ENCODE results near the gene TRRAP. TPM values are rescaled to one million over a fixed set of nuclear protein-coding genes. Genes with fewer than 3 reads are reported as not detected.

The TRRAP gene
- polyA plus RNA-seq, 2 of the 4 experiments (the other 2 are of a cell fraction) = 12.2 to 22.1 TPM

- DNase-seq (ENCODE audit: low read depth in 1 of 2, low spot score in 1 of 2) (no peak), ATAC-seq (no peak), FAIRE-seq (no peak)
- TF ChIP-seq HOXB13 (CRISPR knock-in tag; IDR thresholded peaks at IDR 0.05; ENCODE audit: low read depth) = no peak
- TF ChIP-seq ZFP36 (IDR thresholded peaks at IDR 0.05; ENCODE audit: borderline replicate concordance, partially characterized antibody) = no peak
- TF ChIP-seq HMGXB4 (CRISPR knock-in tag; IDR thresholded peaks at IDR 0.05; ENCODE audit: borderline replicate concordance) = no peak
- no peak for TF ChIP-seq JUNB (IDR thresholded peaks at IDR 0.05)
- TF ChIP-seq SMC3 (IDR thresholded peaks at IDR 0.05) = no peak
- no peak for TF ChIP-seq POLR2AphosphoS2 (conservative IDR thresholded peaks at IDR 0.05; ENCODE audit: low read length)
- no peak for TF ChIP-seq PHF8 (IDR thresholded peaks at IDR 0.05; ENCODE audit: borderline replicate concordance, low read depth)
- TF ChIP-seq POLR2A (IDR thresholded peaks at IDR 0.05; ENCODE audit: low read length) = no peak
- TF ChIP-seq TP53 (CRISPR knock-in tag; IDR thresholded peaks at IDR 0.05) = no peak
- no peak for TF ChIP-seq CHD2 (IDR thresholded peaks at IDR 0.05; ENCODE audit: low read length, partially characterized antibody)
- TF ChIP-seq TFCP2L1 (CRISPR knock-in tag; IDR thresholded peaks at IDR 0.05) = no peak
- no peak for TF ChIP-seq E2F6 (IDR thresholded peaks at IDR 0.05; ENCODE audit: borderline replicate concordance, low read depth)
- no peak for TF ChIP-seq USF2 (IDR thresholded peaks at IDR 0.05)
- TF ChIP-seq ZNF302 (CRISPR knock-in tag; IDR thresholded peaks at IDR 0.05) = no peak
- TF ChIP-seq MAZ (IDR thresholded peaks at IDR 0.05; ENCODE audit: borderline replicate concordance, low read depth, low read length) = no peak
- Histone ChIP-seq H3K4me3 (no peak overlapping the region), H3K4me2 (no peak overlapping the region), H3K9me3 (no peaks in the 10 kb centered on the region), H3K4me1 (0 out of 3 replicates have a peak, but pooled peaks cover 3% of the 10 kb centered on the region), H3K27ac (no peak overlapping the region)
- CTCF ChIA-PET = interaction anchor here (0.7 to 1.4 kb wide), 3 partner anchors 15 to 430 kb away, joined by 3 to 4 read pairs (median 3); partner anchors contain the start of gene TRRAP
- 56% methylated on average over 2 of the region's 2 CpGs for WGBS (ENCODE audit: missing lambda C conversion rate)
- POLR2A ChIA-PET = no interaction called here
Observed at GRCh38 chr7:98863601-98864000, 14.7 kb upstream of the TRRAP start.

- H3K4me3 ChIP-seq = no peak overlapping the region
- TF ChIP-seq FOSL2 (IDR thresholded peaks at IDR 0.05) (no peak), FOSL2 (CRISPR knock-in tag; IDR thresholded peaks at IDR 0.05) (no peak), CHD4 (IDR thresholded peaks at IDR 0.05; ENCODE audit: borderline replicate concordance) (no peak), TFCP2L1 (CRISPR knock-in tag; IDR thresholded peaks at IDR 0.05) (no peak), JUN (IDR thresholded peaks at IDR 0.05) (no peak), HOXB5 (CRISPR knock-in tag; IDR thresholded peaks at IDR 0.05) (no peak), HOXA7 (CRISPR knock-in tag; IDR thresholded peaks at IDR 0.05) (no peak), MAX (IDR thresholded peaks at IDR 0.05) (no peak), ZC3H11A (IDR thresholded peaks at IDR 0.05) (no peak), SREBF2 (IDR thresholded peaks at IDR 0.05) (no peak), KDM5A (IDR thresholded peaks at IDR 0.05) (no peak), EHMT2 (IDR thresholded peaks at IDR 0.05; ENCODE audit: low read depth) (no peak), HDAC2 (IDR thresholded peaks at IDR 0.05) (no peak), RFX5 (IDR thresholded peaks at IDR 0.05) (no peak), EHF (CRISPR knock-in tag; IDR thresholded peaks at IDR 0.05) (no peak)
- ChIA-PET CTCF (interaction anchor here (0.6 to 1.4 kb wide), 4 partner anchors 13 to 320 kb away, joined by 3 read pairs; partner anchors contain the start of gene TRRAP), POLR2A (no interaction called here)
- no peak overlapping the region for H3K4me2 ChIP-seq
- 47% methylated on average over 12 of the region's 14 CpGs for WGBS (ENCODE audit: missing lambda C conversion rate)
- H3K27ac ChIP-seq = no peak overlapping the region
- no peak for FAIRE-seq
- no peak for ATAC-seq
- no peaks in the 10 kb centered on the region for H3K9me3 ChIP-seq
- H3K4me1 ChIP-seq = 0 out of 3 replicates have a peak, but pooled peaks cover 3% of the 10 kb centered on the region
- no peak for DNase-seq (ENCODE audit: low read depth in 1 of 2, low spot score in 1 of 2)
Observed at GRCh38 chr7:98864731-98865453, 13.4 kb upstream of the TRRAP start.
